Body of pancreas (tissue), 4 donors: ENCODE data around the gene ITGB6. TPM values are rescaled to one million over a fixed set of nuclear protein-coding genes. Genes with fewer than 3 reads are reported as not detected.

Experiments
- ATAC-seq: fragments of 150-250 bp; one replicate; pipeline ENCODE4 v1.9.1; 2016
- DNase-seq, 4 donors: peaks; one replicate each; pipeline ENCODE4 v3.0.0-alpha.2; 2019
- H3K27ac ChIP-seq, 4 donors: fragments of 200-600 bp; sonication (generic); 1 replicate in 3 of 4; 2 replicates in 1 of 4; pipeline versions ENCODE4 v1.5.1 to v1.6.1; 2016 to 2019; ENCODE audit warnings: mild to moderate bottlenecking in 1 of 4, mixed read lengths in 1 of 4, moderate library complexity in 1 of 4
- H3K27me3 ChIP-seq, 2 donors: fragments of 200-600 bp; sonication (generic); one replicate each; pipeline ENCODE4 v1.6.0; 2016; ENCODE audit warnings: mild to moderate bottlenecking in 1 of 2
- H3K36me3 ChIP-seq, 2 donors: fragments of 200-600 bp; sonication (generic); replicated peaks in 1 of 2; 2 replicates each; pipeline ENCODE4 v1.5.1; 2016; ENCODE audit warnings: low read depth in 2 of 2; ENCODE audit not compliant: insufficient read depth in 1 of 2
- H3K4me1 ChIP-seq: fragments of 200-600 bp; sonication (generic); one replicate; pipeline ENCODE4 v1.6.0; 2016
- H3K4me3 ChIP-seq, 2 donors: fragments of 200-600 bp; sonication (generic); 1 replicate in 1 of 2; 2 replicates in 1 of 2; pipeline ENCODE4 v1.5.1; 2016 to 2019
- H3K9me3 ChIP-seq, 3 donors: fragments of 200-600 bp; sonication (generic); 1 replicate in 2 of 3; 2 replicates in 1 of 3; pipeline ENCODE4 v1.5.1; 2016
- POLR2A ChIP-seq, 3 donors: fragments of 450-650 bp; IDR thresholded peaks; one replicate each; pipeline ENCODE4 v1.6.1; 2016; ENCODE audit warnings: antibody characterized with exemption in 3 of 3, mild to moderate bottlenecking in 2 of 3
- WGBS, 2 donors: methylation state at CpG; one replicate each; pipeline ENCODE4 v1.1.5; 2017; 5-methylcytosine and 5-hydroxymethylcytosine counted together
- intact Hi-C: fragments of 100-400 bp; cut with DNase I; formaldehyde crosslinking; loops from one replicate; pipeline ENCODE4 v1.15.1; 2023
- total RNA-seq, 2 donors: library from RNA; depleted of rRNA; stranded (reverse); fragments of >200 nt; gene quantifications; one replicate each; pipeline ENCODE4 v1.1.0, GENCODE V29; 2016
- TF ChIP-seq, protein P1 (sequence below), 7 experiments: fragments of 450-650 bp in 4 of 7; fragments of 200-600 bp in 3 of 7; sonication (generic) in 3 of 7; IDR thresholded peaks; one replicate each; pipeline ENCODE4 v1.5.1; 2016 to 2019; ENCODE audit warnings: antibody characterized with exemption in 7 of 7

Gene ITGB6
- total RNA-seq, 2 donors from 2014 or later = 5.3 to 9.9 TPM

DNA sequence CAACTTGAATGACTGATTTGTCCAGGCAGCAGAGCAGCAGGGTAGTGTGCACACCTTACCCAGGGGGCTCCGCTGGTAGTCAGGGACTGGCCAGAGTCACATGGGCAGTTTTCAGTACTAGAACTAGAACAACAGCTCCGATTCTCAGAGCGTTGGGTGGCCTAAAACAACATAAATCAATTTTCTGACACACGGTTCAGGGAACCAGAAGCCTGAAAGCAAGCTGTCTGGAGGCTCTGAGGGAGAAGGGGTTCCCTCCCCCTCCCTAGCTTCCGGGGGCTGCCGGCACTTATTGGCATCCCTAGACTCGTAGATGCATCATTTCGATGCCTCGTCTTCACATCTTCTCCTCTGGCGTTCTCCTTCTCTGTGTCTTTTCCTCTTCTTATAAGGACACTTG, 13.4 kb upstream of the ITGB6 start:
- H3K27ac ChIP-seq = no peak overlapping the region
- no peak for TF ChIP-seq POLR2A (IDR thresholded peaks at IDR 0.05)
- TF ChIP-seq, protein P1, sequence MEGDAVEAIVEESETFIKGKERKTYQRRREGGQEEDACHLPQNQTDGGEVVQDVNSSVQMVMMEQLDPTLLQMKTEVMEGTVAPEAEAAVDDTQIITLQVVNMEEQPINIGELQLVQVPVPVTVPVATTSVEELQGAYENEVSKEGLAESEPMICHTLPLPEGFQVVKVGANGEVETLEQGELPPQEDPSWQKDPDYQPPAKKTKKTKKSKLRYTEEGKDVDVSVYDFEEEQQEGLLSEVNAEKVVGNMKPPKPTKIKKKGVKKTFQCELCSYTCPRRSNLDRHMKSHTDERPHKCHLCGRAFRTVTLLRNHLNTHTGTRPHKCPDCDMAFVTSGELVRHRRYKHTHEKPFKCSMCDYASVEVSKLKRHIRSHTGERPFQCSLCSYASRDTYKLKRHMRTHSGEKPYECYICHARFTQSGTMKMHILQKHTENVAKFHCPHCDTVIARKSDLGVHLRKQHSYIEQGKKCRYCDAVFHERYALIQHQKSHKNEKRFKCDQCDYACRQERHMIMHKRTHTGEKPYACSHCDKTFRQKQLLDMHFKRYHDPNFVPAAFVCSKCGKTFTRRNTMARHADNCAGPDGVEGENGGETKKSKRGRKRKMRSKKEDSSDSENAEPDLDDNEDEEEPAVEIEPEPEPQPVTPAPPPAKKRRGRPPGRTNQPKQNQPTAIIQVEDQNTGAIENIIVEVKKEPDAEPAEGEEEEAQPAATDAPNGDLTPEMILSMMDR (IDR thresholded peaks at IDR 0.05) = no peak
- whole genome bisulfite sequencing, 2 donors = 64 to 70% methylated on average over 10 of the region's 10 CpGs
- no peaks in the 10 kb centered on the region for H3K36me3 ChIP-seq
- peaks cover 24% of the 10 kb centered on the region for H3K4me1 ChIP-seq
- DNase-seq = no peak
- H3K9me3 ChIP-seq = no peaks in the 10 kb centered on the region
- no peak overlapping the region for H3K4me3 ChIP-seq
- ATAC-seq = no peak
- H3K27me3 ChIP-seq = no peaks in the 10 kb centered on the region
- intact Hi-C loops = no loop called here

DNA sequence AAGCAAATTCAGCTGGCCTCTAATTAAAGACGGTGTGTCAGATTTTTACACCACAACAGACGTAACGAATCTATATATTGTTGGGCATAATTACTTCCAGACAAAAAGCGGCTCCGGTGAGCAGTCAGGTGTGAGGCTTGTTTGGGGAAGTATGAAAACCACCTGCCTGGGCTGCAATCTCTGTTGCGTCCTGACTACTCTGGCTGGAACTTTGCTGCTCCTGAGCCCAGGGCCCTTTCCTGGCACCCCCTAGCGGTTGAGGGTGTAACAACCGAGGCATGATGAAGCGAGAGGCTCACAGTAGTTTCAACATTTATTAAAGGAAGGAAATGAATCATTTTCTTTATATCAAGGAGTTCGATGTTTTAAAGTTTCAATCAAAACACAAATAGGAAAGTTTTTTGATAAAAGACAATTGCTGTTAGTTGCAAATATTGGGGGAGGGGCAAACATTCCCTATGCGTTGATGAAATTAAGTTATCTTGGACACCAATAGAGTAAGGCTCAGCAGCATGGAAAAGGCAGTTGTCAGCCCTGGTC, 10.6 kb upstream of the ITGB6 start:
- Histone ChIP-seq H3K27ac (peak overlapping the region in 1 of 4 donors; percentile 5), H3K4me3 (no peak overlapping the region), H3K9me3 (no peaks in the 10 kb centered on the region), H3K36me3 (no peaks in the 10 kb centered on the region), H3K27me3 (no peaks in the 10 kb centered on the region), H3K4me1 (peaks cover 30% of the 10 kb centered on the region)
- ATAC-seq (peak; percentile 79), DNase-seq (peak; percentile 80 to 83 (median 82))
- intact Hi-C loops = no loop called here
- TF ChIP-seq, protein P1 (IDR thresholded peaks at IDR 0.05) = peak; percentile 71 to 86 (median 75)
- TF ChIP-seq POLR2A (IDR thresholded peaks at IDR 0.05) = no peak
- WGBS, 2 donors = 31 to 44% methylated on average over 11 of the region's 11 CpGs

DNA sequence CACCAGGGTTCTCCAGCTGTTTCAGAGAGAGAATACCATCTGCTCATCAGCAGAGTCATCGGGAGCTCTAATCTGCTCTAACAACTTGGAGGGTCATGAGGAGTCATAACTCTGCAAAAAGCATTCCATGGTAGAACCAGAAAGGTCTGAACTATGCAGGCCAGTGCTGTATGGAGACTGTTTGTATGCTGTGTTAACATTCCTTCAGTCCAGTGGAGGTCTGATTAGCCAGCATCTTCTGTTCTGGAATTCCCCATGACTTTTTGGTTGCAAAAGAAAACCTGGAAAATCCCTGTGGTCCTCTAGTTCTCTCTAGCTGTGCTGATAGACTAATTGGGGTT, 9.4 kb upstream of the ITGB6 start:
- intact Hi-C loops = no loop called here
- peak; percentile 76 for ATAC-seq
- Histone ChIP-seq H3K36me3 (no peaks in the 10 kb centered on the region), H3K9me3 (no peaks in the 10 kb centered on the region), H3K4me3 (no peak overlapping the region), H3K27me3 (no peaks in the 10 kb centered on the region), H3K4me1 (peaks cover 29% of the 10 kb centered on the region), H3K27ac (peak overlapping the region in 2 of 4 donors; percentile 57 to 70)
- DNase-seq = peak in 1 of 4 donors; percentile 50
- TF ChIP-seq, protein P1 (IDR thresholded peaks at IDR 0.05) = no peak
- WGBS, 2 donors = 59 to 62% methylated on average over 1 of the region's 1 CpG

DNA sequence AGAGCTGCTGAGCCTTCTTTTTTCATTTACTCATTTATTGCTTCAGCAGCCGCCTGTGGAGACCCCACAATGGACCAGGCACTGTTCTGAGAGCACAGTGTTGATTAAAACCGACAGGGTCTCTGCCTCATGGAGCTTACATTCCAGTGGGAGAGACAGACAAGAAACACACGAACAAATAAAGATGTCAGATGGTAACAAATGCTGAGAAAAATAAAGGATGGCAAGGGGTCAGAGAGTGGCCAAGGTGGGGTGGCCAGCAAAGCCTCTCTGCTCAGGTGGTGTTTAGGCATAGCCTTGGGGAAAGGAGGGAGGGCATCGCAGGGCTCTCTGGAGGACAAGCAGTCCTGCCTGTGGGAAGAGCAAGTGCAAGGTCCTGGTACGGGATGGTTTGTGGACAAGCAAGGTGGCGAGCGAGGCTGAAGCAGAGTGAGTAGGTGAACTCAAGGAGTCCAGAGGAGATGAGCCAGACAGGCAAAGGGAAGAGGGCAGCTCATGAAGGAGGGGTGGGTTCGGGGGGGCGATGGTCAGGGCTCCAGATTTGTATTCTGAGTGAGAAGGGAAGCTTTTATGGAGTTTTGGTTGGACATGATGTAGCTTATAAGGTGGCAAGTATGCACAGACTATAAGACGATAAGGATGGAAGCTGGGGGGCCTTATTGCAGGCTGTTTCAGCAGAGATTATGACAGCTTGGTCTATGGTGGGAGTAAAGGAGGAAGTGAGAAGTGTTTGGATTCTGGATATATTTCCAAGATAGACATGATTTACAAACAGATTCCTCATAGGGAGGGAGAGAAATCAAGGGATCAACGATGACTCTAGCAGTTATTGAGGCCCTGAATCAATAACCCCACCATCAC, 8.8 kb upstream of the ITGB6 start:
- DNase-seq = no peak
- H3K4me1 ChIP-seq = peaks cover 26% of the 10 kb centered on the region
- intact Hi-C loops = no loop called here
- ATAC-seq = no peak
- H3K36me3 ChIP-seq = no peaks in the 10 kb centered on the region
- no peak overlapping the region for H3K4me3 ChIP-seq
- no peaks in the 10 kb centered on the region for H3K27me3 ChIP-seq
- H3K27ac ChIP-seq = peak overlapping the region in 3 of 4 donors; percentile 2 to 70 (median 57)
- H3K9me3 ChIP-seq = no peaks in the 10 kb centered on the region
- 73 to 81% methylated on average over 11 of the region's 11 CpGs for WGBS, 2 donors
- TF ChIP-seq, protein P1 (IDR thresholded peaks at IDR 0.05) = no peak
- TF ChIP-seq POLR2A (IDR thresholded peaks at IDR 0.05) = no peak
